ENCODE data around the gene ENTPD7.

ENTPD7 gene

GRCh38 chr10:99628923-99629624 is 30.2 kb upstream of the ENTPD7 start:
- Histone ChIP-seq H4K8ac (ENCODE audit: low read depth, low read length) (no peak overlapping the region), H2BK12ac (ENCODE audit: low read length) (no peak overlapping the region), H3K23ac (ENCODE audit: low read depth, low read length, poor library complexity) (no peak overlapping the region), H3K4me2 (ENCODE audit: insufficient read depth, low read length, poor library complexity, severe bottlenecking) (no peak overlapping the region), H3K4me3 (ENCODE audit: low read length in 2 of 2) (no peak overlapping the region), H3K79me1 (ENCODE audit: low read depth, low read length) (no peaks in the 10 kb centered on the region), H3K18ac (ENCODE audit: low read length) (no peak overlapping the region), H3K27me3 (ENCODE audit: control insufficient read depth in 3 of 3, insufficient read depth in 3 of 3, low read depth in 1 of 3, low read length in 3 of 3) (no peaks in the 10 kb centered on the region), H3K27ac (replicated peaks; ENCODE audit: low read length) (no peak overlapping the region), H3K36me3 (replicated peaks in 1 of 2; ENCODE audit: control insufficient read depth in 2 of 2, insufficient read depth in 2 of 2, low read length in 2 of 2) (no peaks in the 10 kb centered on the region), H2BK15ac (ENCODE audit: low read length) (no peak overlapping the region), H2BK5ac (ENCODE audit: low read length) (no peak overlapping the region), H4K91ac (ENCODE audit: low read depth, low read length, poor library complexity) (no peak overlapping the region), H2AK5ac (ENCODE audit: low read depth, low read length) (no peak overlapping the region), H3K9me3 (replicated peaks in 1 of 2; ENCODE audit: control insufficient read depth in 2 of 2, insufficient read depth in 1 of 2, low read depth in 1 of 2, low read length in 2 of 2) (no peaks in the 10 kb centered on the region), H2BK120ac (ENCODE audit: low read depth, low read length) (no peak overlapping the region), H3K14ac (ENCODE audit: low read length) (no peak overlapping the region), H3K4ac (ENCODE audit: low read length) (no peak overlapping the region), H2AFZ (ENCODE audit: low read length) (no peak overlapping the region), H3K4me1 (ENCODE audit: control insufficient read depth in 2 of 2, insufficient read depth in 1 of 2, low read depth in 1 of 2, low read length in 2 of 2) (peaks cover 0 to 2% of the 10 kb centered on the region in 2 donors), H3K9ac (ENCODE audit: low read depth, low read length, poor library complexity) (no peak overlapping the region)
- WGBS, 2 donors (ENCODE audit: extremely low coverage in 2 of 2, insufficient read length in 2 of 2, insufficient replicate concordance in 1 of 2): no CpG with 5 or more reads among the region's 1 CpG
- no peak for DNase-seq (ENCODE audit: low spot score)

- Histone ChIP-seq H2BK12ac (ENCODE audit: low read length) (no peak overlapping the region), H4K91ac (ENCODE audit: low read depth, low read length, poor library complexity) (no peak overlapping the region), H2AK5ac (ENCODE audit: low read depth, low read length) (no peak overlapping the region), H3K23ac (ENCODE audit: low read depth, low read length, poor library complexity) (no peak overlapping the region), H2BK5ac (ENCODE audit: low read length) (no peak overlapping the region), H3K4me1 (ENCODE audit: control insufficient read depth in 2 of 2, insufficient read depth in 1 of 2, low read depth in 1 of 2, low read length in 2 of 2) (peaks cover 0 to 2% of the 10 kb centered on the region in 2 donors), H3K9me3 (replicated peaks in 1 of 2; ENCODE audit: control insufficient read depth in 2 of 2, insufficient read depth in 1 of 2, low read depth in 1 of 2, low read length in 2 of 2) (no peaks in the 10 kb centered on the region), H3K27ac (replicated peaks; ENCODE audit: low read length) (no peak overlapping the region), H3K18ac (ENCODE audit: low read length) (no peak overlapping the region), H3K14ac (ENCODE audit: low read length) (no peak overlapping the region), H4K8ac (ENCODE audit: low read depth, low read length) (no peak overlapping the region), H3K79me1 (ENCODE audit: low read depth, low read length) (no peaks in the 10 kb centered on the region), H3K4ac (ENCODE audit: low read length) (no peak overlapping the region), H2AFZ (ENCODE audit: low read length) (no peak overlapping the region), H3K36me3 (replicated peaks in 1 of 2; ENCODE audit: control insufficient read depth in 2 of 2, insufficient read depth in 2 of 2, low read length in 2 of 2) (no peaks in the 10 kb centered on the region), H3K4me3 (ENCODE audit: low read length in 2 of 2) (no peak overlapping the region), H3K4me2 (ENCODE audit: insufficient read depth, low read length, poor library complexity, severe bottlenecking) (no peak overlapping the region), H2BK120ac (ENCODE audit: low read depth, low read length) (no peak overlapping the region), H2BK15ac (ENCODE audit: low read length) (no peak overlapping the region), H3K9ac (ENCODE audit: low read depth, low read length, poor library complexity) (no peak overlapping the region), H3K27me3 (ENCODE audit: control insufficient read depth in 3 of 3, insufficient read depth in 3 of 3, low read depth in 1 of 3, low read length in 3 of 3) (no peaks in the 10 kb centered on the region)
- no CpG with 5 or more reads among the region's 3 CpGs for WGBS, 2 donors (ENCODE audit: extremely low coverage in 2 of 2, insufficient read length in 2 of 2, insufficient replicate concordance in 1 of 2)
- no peak for DNase-seq (ENCODE audit: low spot score)
Measured at GRCh38 chr10:99629625-99629978, 29.7 kb upstream of the ENTPD7 start.

GRCh38 chr10:99630433-99630832 is 28.9 kb upstream of the ENTPD7 start:
- DNase-seq (ENCODE audit: low spot score): no peak

DNA sequence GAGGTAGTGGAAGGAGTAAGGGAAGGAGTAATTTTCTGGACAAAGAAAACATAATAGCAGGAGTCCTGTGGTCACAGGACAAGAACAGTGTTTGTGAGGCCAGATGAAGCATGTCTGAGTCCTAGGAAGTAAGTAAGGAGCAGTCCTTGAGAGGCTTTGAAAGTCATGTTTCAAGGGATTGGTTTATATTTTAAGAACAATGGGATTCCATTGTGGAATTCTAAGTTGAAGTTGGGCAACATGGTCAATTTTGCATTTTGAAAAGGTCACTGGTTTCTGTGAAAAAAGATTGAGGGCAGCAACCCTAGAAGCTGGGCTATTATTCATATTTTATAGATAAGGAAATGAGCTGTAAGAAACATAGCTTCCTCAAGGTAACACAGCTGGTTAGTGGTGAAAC is 28.3 kb upstream of the ENTPD7 start:
- H2AFZ ChIP-seq (ENCODE audit: low read length): no peak overlapping the region
- H4K91ac ChIP-seq (ENCODE audit: low read depth, low read length, poor library complexity): no peak overlapping the region
- no peaks in the 10 kb centered on the region for H3K27me3 ChIP-seq (ENCODE audit: control insufficient read depth in 3 of 3, insufficient read depth in 3 of 3, low read depth in 1 of 3, low read length in 3 of 3)
- no peaks in the 10 kb centered on the region for H3K36me3 ChIP-seq (replicated peaks in 1 of 2; ENCODE audit: control insufficient read depth in 2 of 2, insufficient read depth in 2 of 2, low read length in 2 of 2)
- H2AK5ac ChIP-seq (ENCODE audit: low read depth, low read length): no peak overlapping the region
- H4K8ac ChIP-seq (ENCODE audit: low read depth, low read length): no peak overlapping the region
- no peak overlapping the region for H3K18ac ChIP-seq (ENCODE audit: low read length)
- no peak overlapping the region for H2BK120ac ChIP-seq (ENCODE audit: low read depth, low read length)
- no peak for DNase-seq (ENCODE audit: low spot score)
- no peak overlapping the region for H3K4me2 ChIP-seq (ENCODE audit: insufficient read depth, low read length, poor library complexity, severe bottlenecking)
- no peak overlapping the region for H3K23ac ChIP-seq (ENCODE audit: low read depth, low read length, poor library complexity)
- no peak overlapping the region for H2BK5ac ChIP-seq (ENCODE audit: low read length)
- peaks cover 0 to 2% of the 10 kb centered on the region in 2 donors for H3K4me1 ChIP-seq (ENCODE audit: control insufficient read depth in 2 of 2, insufficient read depth in 1 of 2, low read depth in 1 of 2, low read length in 2 of 2)
- no peaks in the 10 kb centered on the region for H3K79me1 ChIP-seq (ENCODE audit: low read depth, low read length)
- H2BK12ac ChIP-seq (ENCODE audit: low read length): no peak overlapping the region
- H3K9ac ChIP-seq (ENCODE audit: low read depth, low read length, poor library complexity): no peak overlapping the region
- no peak overlapping the region for H2BK15ac ChIP-seq (ENCODE audit: low read length)
- no peak overlapping the region for H3K27ac ChIP-seq (replicated peaks; ENCODE audit: low read length)
- H3K14ac ChIP-seq (ENCODE audit: low read length): no peak overlapping the region
- H3K4me3 ChIP-seq (ENCODE audit: low read length in 2 of 2): no peak overlapping the region
- no peak overlapping the region for H3K4ac ChIP-seq (ENCODE audit: low read length)
- no peaks in the 10 kb centered on the region for H3K9me3 ChIP-seq (replicated peaks in 1 of 2; ENCODE audit: control insufficient read depth in 2 of 2, insufficient read depth in 1 of 2, low read depth in 1 of 2, low read length in 2 of 2)

More at GRCh38 chr10:99630433-99630832, 28.9 kb upstream of the ENTPD7 start:
- H3K23ac ChIP-seq (ENCODE audit: low read depth, low read length, poor library complexity): no peak overlapping the region
- no peaks in the 10 kb centered on the region for H3K27me3 ChIP-seq (ENCODE audit: control insufficient read depth in 3 of 3, insufficient read depth in 3 of 3, low read depth in 1 of 3, low read length in 3 of 3)
- no peak overlapping the region for H3K18ac ChIP-seq (ENCODE audit: low read length)
- peaks cover 0 to 2% of the 10 kb centered on the region in 2 donors for H3K4me1 ChIP-seq (ENCODE audit: control insufficient read depth in 2 of 2, insufficient read depth in 1 of 2, low read depth in 1 of 2, low read length in 2 of 2)
- no peak overlapping the region for H4K8ac ChIP-seq (ENCODE audit: low read depth, low read length)
- no peak overlapping the region for H2BK5ac ChIP-seq (ENCODE audit: low read length)
- H2AFZ ChIP-seq (ENCODE audit: low read length): no peak overlapping the region
- no peak overlapping the region for H2BK15ac ChIP-seq (ENCODE audit: low read length)
- H3K4me2 ChIP-seq (ENCODE audit: insufficient read depth, low read length, poor library complexity, severe bottlenecking): no peak overlapping the region
- H4K91ac ChIP-seq (ENCODE audit: low read depth, low read length, poor library complexity): no peak overlapping the region
- H2BK12ac ChIP-seq (ENCODE audit: low read length): no peak overlapping the region
- H3K9me3 ChIP-seq (replicated peaks in 1 of 2; ENCODE audit: control insufficient read depth in 2 of 2, insufficient read depth in 1 of 2, low read depth in 1 of 2, low read length in 2 of 2): no peaks in the 10 kb centered on the region
- no peak overlapping the region for H3K9ac ChIP-seq (ENCODE audit: low read depth, low read length, poor library complexity)
- H3K4ac ChIP-seq (ENCODE audit: low read length): no peak overlapping the region
- H3K79me1 ChIP-seq (ENCODE audit: low read depth, low read length): no peaks in the 10 kb centered on the region
- no CpG with 5 or more reads among the region's 2 CpGs for WGBS, 2 donors (ENCODE audit: extremely low coverage in 2 of 2, insufficient read length in 2 of 2, insufficient replicate concordance in 1 of 2)
- no peak overlapping the region for H3K4me3 ChIP-seq (ENCODE audit: low read length in 2 of 2)
- no peak overlapping the region for H3K27ac ChIP-seq (replicated peaks; ENCODE audit: low read length)
- no peak overlapping the region for H2AK5ac ChIP-seq (ENCODE audit: low read depth, low read length)
- H3K14ac ChIP-seq (ENCODE audit: low read length): no peak overlapping the region
- H3K36me3 ChIP-seq (replicated peaks in 1 of 2; ENCODE audit: control insufficient read depth in 2 of 2, insufficient read depth in 2 of 2, low read length in 2 of 2): no peaks in the 10 kb centered on the region
- H2BK120ac ChIP-seq (ENCODE audit: low read depth, low read length): no peak overlapping the region

Measured in neuronal stem cell (in vitro differentiated cells).